ENCODE results near the gene TMTC2. TPM values are rescaled to one million over a fixed set of nuclear protein-coding genes. Genes with fewer than 3 reads are reported as not detected.
A peak's percentile ranks its signal among the peaks of the same experiment; 100 is the strongest.

TMTC2 gene
- polyA plus RNA-seq, 6 donors from 2014 or later = 0.13 to 0.49 (median 0.17) TPM; not detected in 3

- H3K9me3 Mint-ChIP-seq = no peaks in the 10 kb centered on the region
- DNase-seq = no peak
- peak overlapping the region in 6 of 8 donors; percentile 90 to 98 (median 94) for H3K4me3 Mint-ChIP-seq
- peaks cover 18 to 24% (median 20%) of the 10 kb centered on the region in 3 donors for H3K4me1 Mint-ChIP-seq
- no peaks in the 10 kb centered on the region for H3K36me3 Mint-ChIP-seq
- no peak for ATAC-seq (ENCODE audit: low read depth in 2 of 2)
- peak overlapping the region in 1 of 6 donors; percentile 85 for H3K27ac Mint-ChIP-seq
- H3K27me3 Mint-ChIP-seq = no peaks in the 10 kb centered on the region
Observed at GRCh38 chr12:82688596-82688995, 1.9 kb downstream of the TMTC2 start.

GRCh38 chr12:82690006-82690405 lies 3.3 kb downstream of the TMTC2 start:
- H3K27ac Mint-ChIP-seq = no peak overlapping the region
- DNase-seq = no peak
- no peaks in the 10 kb centered on the region for H3K27me3 Mint-ChIP-seq

GRCh38 chr12:82691513-82691912 lies 4.8 kb downstream of the TMTC2 start:
- no peak overlapping the region for H3K27ac Mint-ChIP-seq
- H3K27me3 Mint-ChIP-seq = no peaks in the 10 kb centered on the region
- peaks cover 7 to 13% (median 13%) of the 10 kb centered on the region in 3 donors for H3K4me1 Mint-ChIP-seq
- ATAC-seq (ENCODE audit: low read depth in 2 of 2) (no peak), DNase-seq (no peak)
- no peaks in the 10 kb centered on the region for H3K9me3 Mint-ChIP-seq
- no peak overlapping the region for H3K4me3 Mint-ChIP-seq
- H3K36me3 Mint-ChIP-seq = no peaks in the 10 kb centered on the region

More at GRCh38 chr12:82690006-82690405, 3.3 kb downstream of the TMTC2 start:
- H3K9me3 Mint-ChIP-seq = no peaks in the 10 kb centered on the region
- H3K4me1 Mint-ChIP-seq = peaks cover 18 to 24% (median 20%) of the 10 kb centered on the region in 3 donors
- H3K4me3 Mint-ChIP-seq = peak overlapping the region in 1 of 8 donors; percentile 44
- no peak for ATAC-seq (ENCODE audit: low read depth in 2 of 2)
- H3K36me3 Mint-ChIP-seq = no peaks in the 10 kb centered on the region

- Mint-ChIP-seq H3K27ac (no peak overlapping the region), H3K27me3 (no peaks in the 10 kb centered on the region), H3K4me3 (no peak overlapping the region), H3K36me3 (no peaks in the 10 kb centered on the region), H3K9me3 (no peaks in the 10 kb centered on the region), H3K4me1 (no peaks in the 10 kb centered on the region)
- no peak for ATAC-seq (ENCODE audit: low read depth in 2 of 2)
- no peak for DNase-seq
Observed at GRCh38 chr12:82694276-82694675, 7.6 kb downstream of the TMTC2 start.

- no peaks in the 10 kb centered on the region for H3K27me3 Mint-ChIP-seq
- no peaks in the 10 kb centered on the region for H3K4me1 Mint-ChIP-seq
- DNase-seq (no peak), ATAC-seq (ENCODE audit: low read depth in 2 of 2) (no peak)
- no peaks in the 10 kb centered on the region for H3K36me3 Mint-ChIP-seq
- no peaks in the 10 kb centered on the region for H3K9me3 Mint-ChIP-seq
- no peak overlapping the region for H3K4me3 Mint-ChIP-seq
- no peak overlapping the region for H3K27ac Mint-ChIP-seq
Observed at GRCh38 chr12:82694970-82695369, 8.3 kb downstream of the TMTC2 start.

GRCh38 chr12:82695531-82695930 lies 8.8 kb downstream of the TMTC2 start:
- Mint-ChIP-seq H3K36me3 (no peaks in the 10 kb centered on the region), H3K27me3 (no peaks in the 10 kb centered on the region), H3K4me1 (no peaks in the 10 kb centered on the region), H3K27ac (no peak overlapping the region), H3K4me3 (no peak overlapping the region), H3K9me3 (no peaks in the 10 kb centered on the region)
- DNase-seq (no peak), ATAC-seq (ENCODE audit: low read depth in 2 of 2) (no peak)

- DNase-seq = no peak
- H3K36me3 Mint-ChIP-seq = no peaks in the 10 kb centered on the region
- H3K4me1 Mint-ChIP-seq = no peaks in the 10 kb centered on the region
- H3K9me3 Mint-ChIP-seq = no peaks in the 10 kb centered on the region
- no peak for ATAC-seq (ENCODE audit: low read depth in 2 of 2)
- H3K27ac Mint-ChIP-seq = no peak overlapping the region
- H3K4me3 Mint-ChIP-seq = no peak overlapping the region
- no peaks in the 10 kb centered on the region for H3K27me3 Mint-ChIP-seq
Observed at GRCh38 chr12:82696543-82696942, 9.8 kb downstream of the TMTC2 start.

GRCh38 chr12:82698708-82699564 lies 12.2 kb downstream of the TMTC2 start:
- Mint-ChIP-seq H3K4me3 (no peak overlapping the region), H3K27ac (no peak overlapping the region), H3K36me3 (no peaks in the 10 kb centered on the region), H3K9me3 (peaks cover 0 to 2% (median 0%) of the 10 kb centered on the region in 7 donors), H3K4me1 (no peaks in the 10 kb centered on the region), H3K27me3 (no peaks in the 10 kb centered on the region)
- ATAC-seq (ENCODE audit: low read depth in 2 of 2) = no peak
- no peak for DNase-seq

- Mint-ChIP-seq H3K36me3 (no peaks in the 10 kb centered on the region), H3K4me1 (no peaks in the 10 kb centered on the region), H3K9me3 (peaks cover 0 to 2% (median 0%) of the 10 kb centered on the region in 7 donors), H3K27ac (peak overlapping the region in 1 of 6 donors; percentile 11), H3K27me3 (no peaks in the 10 kb centered on the region), H3K4me3 (no peak overlapping the region)
- ATAC-seq (ENCODE audit: low read depth in 2 of 2) (no peak), DNase-seq (no peak)
Observed at GRCh38 chr12:82705774-82706173, 19.1 kb downstream of the TMTC2 start.

GRCh38 chr12:82708061-82708879 lies 21.6 kb downstream of the TMTC2 start:
- Mint-ChIP-seq H3K36me3 (peaks cover 0 to 6% of the 10 kb centered on the region in 2 donors), H3K9me3 (peaks cover 0 to 8% (median 3%) of the 10 kb centered on the region in 7 donors), H3K27me3 (no peaks in the 10 kb centered on the region), H3K4me3 (no peak overlapping the region), H3K27ac (peak overlapping the region in 1 of 6 donors; percentile 45), H3K4me1 (no peaks in the 10 kb centered on the region)
- DNase-seq (no peak), ATAC-seq (ENCODE audit: low read depth in 2 of 2) (no peak)

- no peaks in the 10 kb centered on the region for H3K27me3 Mint-ChIP-seq
- peaks cover 0 to 6% of the 10 kb centered on the region in 2 donors for H3K36me3 Mint-ChIP-seq
- ATAC-seq (ENCODE audit: low read depth in 2 of 2) (no peak), DNase-seq (no peak)
- H3K4me1 Mint-ChIP-seq = no peaks in the 10 kb centered on the region
- peaks cover 0 to 8% (median 4%) of the 10 kb centered on the region in 7 donors for H3K9me3 Mint-ChIP-seq
- H3K27ac Mint-ChIP-seq = no peak overlapping the region
- H3K4me3 Mint-ChIP-seq = no peak overlapping the region
Observed at GRCh38 chr12:82709794-82710355, 23.2 kb downstream of the TMTC2 start.

- ATAC-seq (ENCODE audit: low read depth in 2 of 2) = no peak
- no peak overlapping the region for H3K27ac Mint-ChIP-seq
- H3K4me1 Mint-ChIP-seq = peaks cover 0 to 4% (median 0%) of the 10 kb centered on the region in 3 donors
Observed at GRCh38 chr12:82710741-82711140, 24.0 kb downstream of the TMTC2 start.

GRCh38 chr12:82714427-82714826 lies 27.7 kb downstream of the TMTC2 start:
- Mint-ChIP-seq H3K4me3 (no peak overlapping the region), H3K9me3 (peaks cover 0 to 12% (median 4%) of the 10 kb centered on the region in 7 donors), H3K4me1 (peaks cover 0 to 4% (median 0%) of the 10 kb centered on the region in 3 donors), H3K27me3 (no peaks in the 10 kb centered on the region), H3K36me3 (peaks cover 0 to 6% of the 10 kb centered on the region in 2 donors), H3K27ac (no peak overlapping the region)
- ATAC-seq (ENCODE audit: low read depth in 2 of 2) = no peak
- no peak for DNase-seq

More at GRCh38 chr12:82710741-82711140, 24.0 kb downstream of the TMTC2 start:
- DNase-seq = no peak
- Mint-ChIP-seq H3K9me3 (peaks cover 0 to 12% (median 4%) of the 10 kb centered on the region in 7 donors), H3K36me3 (peaks cover 0 to 6% of the 10 kb centered on the region in 2 donors), H3K4me3 (no peak overlapping the region), H3K27me3 (no peaks in the 10 kb centered on the region)
